H1 (cell line): ENCODE measurements around the gene SERP1.

Experiments used
- EZH2 ChIP-seq: fragments of 200-600 bp; sonication (generic); IDR thresholded peaks from 2 replicates; pipeline ENCODE4 v1.7.1; 2012; ENCODE audit warnings: low read depth, mild to moderate bottlenecking, moderate library complexity, low read length, inconsistent platforms; ENCODE audit not compliant: severe bottlenecking
- POLR2A ChIP-seq, 2 experiments: IDR thresholded peaks; 1 replicate in 1 of 2; 2 replicates in 1 of 2; pipeline ENCODE4 v1.6.1; 2011; ENCODE audit warnings: low read depth in 2 of 2, low read length in 2 of 2, mild to moderate bottlenecking in 2 of 2; ENCODE audit errors: control extremely low read depth in 1 of 2

- TF ChIP-seq POLR2A (IDR thresholded peaks at IDR 0.05; ENCODE audit: control extremely low read depth in 1 of 2, low read depth in 2 of 2, low read length in 2 of 2) (no peak), EZH2 (no peak)
These were observed 48.3 kb downstream of the SERP1 start for GRCh38 chr3:150497956-150498355.
